Activated T-cell treated with anti-CD3 and anti-CD28 coated beads for 1 hour (primary cell): ENCODE results near the gene CALHM1.
A peak's percentile ranks its signal among the peaks of the same experiment; 100 is the strongest.
"Not testable (repeated sequence)": the region's sequence is repeated elsewhere in the genome, so short reads cannot be mapped to it uniquely, and the experiment has no call there.

Experiments
- DNase-seq: peaks from one replicate; pipeline ENCODE4 v3.0.0-alpha.2; 2020; ENCODE audit warnings: low read depth

CALHM1 gene

DNA sequence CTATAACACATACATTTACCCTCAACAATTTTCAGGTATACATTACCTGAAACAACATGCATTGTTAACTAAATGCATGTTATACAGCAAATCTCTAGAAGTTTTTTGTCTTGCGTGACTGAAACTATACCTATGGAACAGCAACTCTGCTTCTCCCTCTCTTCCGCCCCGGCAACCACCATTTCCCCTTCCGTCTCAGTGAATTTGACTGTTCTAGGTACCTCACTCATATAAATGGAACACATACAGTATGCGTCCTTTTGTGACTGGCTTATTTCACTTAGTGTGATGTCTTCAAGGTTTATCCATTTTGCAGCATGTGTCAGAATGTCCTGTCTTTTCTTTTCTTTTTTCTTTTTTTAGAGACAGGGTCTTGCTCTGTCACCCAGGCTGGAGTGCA lies 29.1 kb downstream of the CALHM1 start:
- no peak for DNase-seq

DNA sequence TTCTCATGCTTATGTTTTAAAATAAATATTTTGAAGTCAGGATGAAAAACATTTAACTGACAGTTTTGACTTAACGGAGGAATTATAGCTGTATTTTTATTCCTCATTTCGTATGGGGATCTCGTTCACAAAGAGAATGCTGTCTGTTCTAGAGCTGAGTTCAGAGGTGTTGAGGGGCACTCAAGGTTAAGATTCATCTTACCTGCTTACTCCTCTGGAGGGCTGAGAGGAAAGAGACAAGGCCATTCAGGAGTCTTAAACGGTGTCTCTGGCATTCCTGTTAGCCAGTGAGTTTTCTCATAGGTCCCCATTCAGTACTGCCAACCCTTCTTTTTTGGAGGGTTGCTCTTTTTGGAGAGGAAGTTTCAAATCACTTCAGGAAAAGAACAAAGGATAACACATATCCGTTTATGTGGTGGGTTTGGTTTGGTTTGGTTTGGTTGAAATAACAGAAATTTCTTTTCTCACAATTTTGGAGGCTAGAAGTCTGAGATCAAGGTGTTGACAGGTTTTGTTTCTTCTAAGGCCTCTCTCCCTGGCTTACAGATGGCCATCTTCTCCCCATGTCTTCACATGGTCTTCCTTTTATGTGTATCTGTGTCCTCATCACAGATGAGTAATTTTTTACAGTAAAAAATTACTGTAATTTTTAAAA lies 29.6 kb downstream of the CALHM1 start:
- no peak for DNase-seq

DNA sequence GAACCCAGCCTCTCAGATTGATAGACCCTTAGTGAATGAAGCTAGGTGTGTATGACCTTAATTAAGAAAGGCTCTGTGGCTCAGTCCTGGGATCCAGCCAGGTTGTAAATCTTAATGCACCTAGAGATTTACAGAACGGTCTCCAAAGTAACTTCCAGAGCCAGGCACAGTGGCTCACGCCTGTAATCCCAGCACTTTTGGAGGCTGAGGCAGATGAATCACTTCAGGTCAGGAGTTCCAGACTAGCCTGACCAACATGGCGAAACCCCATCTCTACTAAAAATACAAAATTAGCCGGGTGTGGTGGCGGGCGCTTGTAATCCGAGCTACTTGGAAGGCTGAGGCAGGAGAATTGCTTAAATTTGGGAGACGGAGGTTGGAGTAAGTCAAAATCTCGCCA lies 30.8 kb downstream of the CALHM1 start:
- no peak for DNase-seq

DNA sequence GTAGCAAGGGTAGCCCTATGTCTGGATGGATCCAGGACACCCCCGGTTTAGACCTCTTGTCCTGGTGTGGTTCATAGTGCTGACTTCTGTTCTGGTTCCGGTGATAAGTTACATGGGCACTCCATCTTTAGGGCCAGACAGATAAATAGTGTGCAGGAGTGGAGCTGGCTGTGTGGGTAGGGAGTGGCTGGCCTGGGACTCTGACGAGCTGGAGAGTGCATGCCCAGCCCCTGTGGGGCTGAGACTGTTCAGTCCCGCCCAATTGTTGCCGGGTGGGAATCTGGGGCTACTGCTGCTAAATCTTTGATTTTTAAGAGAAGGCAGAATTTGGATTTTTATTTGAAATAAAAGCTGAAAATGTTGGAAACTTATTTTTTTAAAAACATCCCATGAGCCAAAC lies 35.0 kb downstream of the CALHM1 start:
- no peak for DNase-seq

DNA sequence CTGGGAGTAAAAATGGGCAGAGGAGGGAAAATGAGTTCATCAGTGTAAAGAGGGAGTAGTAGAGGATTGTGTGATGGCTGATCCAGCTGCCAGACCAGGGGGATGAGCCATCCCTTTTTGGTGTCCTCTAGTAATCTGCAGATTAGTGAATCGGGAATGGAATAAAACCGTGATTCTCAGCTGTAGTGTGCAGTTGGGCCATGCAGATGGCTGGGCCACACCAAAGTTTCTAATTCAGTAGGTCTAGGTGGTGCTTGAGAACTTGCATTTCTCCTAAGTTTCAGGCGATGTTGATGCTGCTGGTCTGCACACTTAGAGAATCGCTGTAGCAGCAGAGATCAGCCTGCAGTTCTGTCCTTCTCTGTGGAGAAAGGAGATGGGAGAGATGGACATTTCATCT lies 39.6 kb downstream of the CALHM1 start:
- DNase-seq = no peak

DNA sequence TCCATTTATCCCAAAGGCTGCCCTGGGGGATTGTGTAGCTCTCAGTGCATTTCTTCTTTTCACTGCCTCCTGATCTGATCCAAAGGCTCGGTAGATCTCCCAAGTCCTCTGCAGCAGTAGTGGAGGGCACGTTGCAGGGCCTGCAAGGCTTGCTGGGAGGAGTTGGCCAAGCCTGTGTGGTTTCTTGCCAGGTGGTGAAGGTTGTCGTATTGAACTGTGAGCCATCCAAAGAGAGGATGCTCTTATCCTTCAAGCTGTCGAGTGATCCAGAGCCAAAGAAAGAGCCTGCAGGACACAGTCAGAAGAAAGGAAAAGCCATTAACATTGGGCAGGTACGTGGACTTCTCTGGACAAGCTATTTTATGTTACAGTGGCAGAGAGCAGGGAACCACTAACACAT lies 41.1 kb downstream of the CALHM1 start:
- no peak for DNase-seq

DNA sequence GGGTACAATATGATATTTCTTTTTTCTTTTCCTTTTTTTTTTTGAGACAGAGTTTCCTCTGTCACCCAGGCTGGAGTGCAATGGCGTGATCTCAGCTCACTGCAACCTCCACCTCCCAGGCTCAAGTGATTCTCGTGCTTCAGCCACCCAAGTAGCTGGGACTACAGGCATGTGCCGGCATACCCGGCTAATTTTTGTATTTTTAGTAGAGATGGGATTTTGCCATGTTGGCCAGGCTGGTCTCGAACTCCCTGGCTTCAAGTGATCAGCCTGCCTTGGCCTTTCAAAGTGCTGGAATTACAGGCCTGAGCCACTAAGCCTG lies 41.6 kb downstream of the CALHM1 start:
- not testable (repeated sequence) for DNase-seq

DNA sequence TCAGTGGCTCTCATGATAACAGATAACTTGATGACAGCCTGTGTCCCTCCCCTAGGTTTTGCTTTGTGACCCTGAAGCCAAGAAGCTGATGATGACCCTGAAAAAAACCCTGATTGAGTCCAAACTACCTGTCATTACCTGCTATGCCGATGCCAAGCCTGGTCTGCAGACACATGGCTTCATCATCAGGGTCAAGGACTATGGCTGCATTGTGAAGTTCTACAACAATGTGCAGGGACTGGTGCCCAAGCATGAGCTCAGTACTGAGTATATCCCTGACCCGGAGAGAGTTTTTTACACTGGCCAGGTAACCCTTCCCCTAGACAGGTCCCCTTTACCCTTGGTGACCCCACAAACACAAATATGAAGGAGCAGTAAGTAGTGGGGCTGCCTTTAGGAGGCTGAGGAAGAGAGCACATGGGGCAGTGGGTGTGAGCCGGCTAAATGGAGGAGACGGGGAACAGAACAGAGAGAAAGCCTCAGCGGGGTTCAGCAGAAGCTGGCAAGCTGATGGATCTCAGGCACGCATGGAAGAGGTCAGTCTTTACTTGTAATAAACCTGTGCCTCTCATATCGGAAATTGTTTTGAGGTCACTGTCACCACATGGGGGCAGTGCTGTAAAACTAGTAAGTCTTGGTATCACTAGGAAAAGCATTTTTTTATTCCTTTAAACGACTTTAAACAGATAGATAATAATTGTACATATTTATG lies 42.1 kb downstream of the CALHM1 start:
- peak; percentile 59 for DNase-seq

DNA sequence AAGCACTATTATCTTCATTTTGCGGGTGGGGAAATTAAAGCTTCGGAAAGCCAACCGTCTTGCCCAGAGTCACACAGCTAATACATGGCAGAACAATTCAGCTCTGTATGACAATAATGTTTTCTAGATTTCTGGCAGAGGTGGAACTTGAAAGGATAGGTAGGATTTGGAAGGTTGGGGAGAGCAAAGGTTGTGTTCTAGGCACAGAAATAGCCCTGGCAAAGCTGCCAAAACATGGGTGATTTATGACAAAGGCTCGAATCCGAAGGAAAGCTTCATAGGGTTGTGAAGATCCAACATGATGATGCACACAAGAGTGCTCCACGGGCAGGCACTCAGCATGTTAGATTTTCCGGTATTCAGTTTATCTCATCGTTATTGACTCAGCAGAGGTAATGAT lies 43.1 kb downstream of the CALHM1 start:
- DNase-seq = no peak

DNA sequence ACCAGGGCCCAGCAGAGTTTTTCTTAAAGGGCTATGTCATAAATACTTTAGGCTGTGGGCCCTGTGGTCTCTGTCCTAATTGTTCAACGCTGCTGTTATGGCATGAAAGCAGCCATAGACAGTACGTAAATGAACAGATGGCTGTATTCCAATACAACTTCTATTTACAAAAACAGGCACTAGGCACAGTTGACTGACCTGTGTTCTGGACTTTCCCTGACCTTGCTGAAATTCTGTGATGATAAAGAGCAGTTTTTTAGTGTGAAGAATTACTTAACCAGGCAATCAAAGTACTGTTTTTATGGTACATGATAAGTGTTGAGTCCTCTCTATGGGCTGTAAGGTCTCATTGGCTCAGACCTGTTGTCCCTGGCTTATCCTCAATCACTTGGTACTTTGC lies 45.1 kb downstream of the CALHM1 start:
- no peak for DNase-seq
